Neutrophil (primary cell): ENCODE results near the gene ANKMY2.

Experiments
- H3K27ac ChIP-seq: fragments of 200-600 bp; sonication (generic); 2 replicates; pipeline ENCODE4 v1.5.1; 2016; ENCODE audit warnings: mild to moderate bottlenecking, moderate library complexity
- H3K27me3 ChIP-seq: fragments of 200-600 bp; sonication (generic); 2 replicates; pipeline ENCODE4 v1.6.0; 2016; ENCODE audit warnings: mild to moderate bottlenecking
- H3K36me3 ChIP-seq: fragments of 200-600 bp; sonication (generic); 2 replicates; pipeline ENCODE4 v1.5.1; 2017
- H3K4me1 ChIP-seq, 2 experiments: fragments of 200-600 bp in 1 of 2; sonication (generic) in 1 of 2; 1 replicate in 1 of 2; 2 replicates in 1 of 2; pipeline versions ENCODE4 v1.5.1 to v1.6.1; 2013 to 2016; ENCODE audit warnings: low read depth in 1 of 2, low read length in 1 of 2, mild to moderate bottlenecking in 1 of 2, moderate library complexity in 1 of 2; ENCODE audit not compliant: control insufficient read depth in 1 of 2, insufficient read depth in 1 of 2
- H3K4me3 ChIP-seq, 2 experiments: fragments of 200-600 bp in 1 of 2; sonication (generic) in 1 of 2; 1 replicate in 1 of 2; 2 replicates in 1 of 2; pipeline ENCODE4 v1.5.1; 2013 to 2016; ENCODE audit warnings: low read depth in 1 of 2, low read length in 1 of 2, mild to moderate bottlenecking in 1 of 2, moderate library complexity in 1 of 2
- H3K9me3 ChIP-seq: fragments of 200-600 bp; sonication (generic); 2 replicates; pipeline ENCODE4 v1.5.1; 2016
- TF ChIP-seq, protein P1 (sequence below): fragments of 200-600 bp; sonication (generic); IDR thresholded peaks from 2 replicates; pipeline ENCODE4 v1.5.1; 2016; ENCODE audit warnings: antibody characterized with exemption

Gene ANKMY2

GRCh38 chr7:16655394-16655793, 9.8 kb upstream of the ANKMY2 start:
- Histone ChIP-seq H3K27me3 (no peaks in the 10 kb centered on the region), H3K36me3 (no peaks in the 10 kb centered on the region), H3K4me1 (no peaks in the 10 kb centered on the region), H3K9me3 (no peaks in the 10 kb centered on the region), H3K27ac (no peak overlapping the region), H3K4me3 (no peak overlapping the region)
- TF ChIP-seq, protein P1, sequence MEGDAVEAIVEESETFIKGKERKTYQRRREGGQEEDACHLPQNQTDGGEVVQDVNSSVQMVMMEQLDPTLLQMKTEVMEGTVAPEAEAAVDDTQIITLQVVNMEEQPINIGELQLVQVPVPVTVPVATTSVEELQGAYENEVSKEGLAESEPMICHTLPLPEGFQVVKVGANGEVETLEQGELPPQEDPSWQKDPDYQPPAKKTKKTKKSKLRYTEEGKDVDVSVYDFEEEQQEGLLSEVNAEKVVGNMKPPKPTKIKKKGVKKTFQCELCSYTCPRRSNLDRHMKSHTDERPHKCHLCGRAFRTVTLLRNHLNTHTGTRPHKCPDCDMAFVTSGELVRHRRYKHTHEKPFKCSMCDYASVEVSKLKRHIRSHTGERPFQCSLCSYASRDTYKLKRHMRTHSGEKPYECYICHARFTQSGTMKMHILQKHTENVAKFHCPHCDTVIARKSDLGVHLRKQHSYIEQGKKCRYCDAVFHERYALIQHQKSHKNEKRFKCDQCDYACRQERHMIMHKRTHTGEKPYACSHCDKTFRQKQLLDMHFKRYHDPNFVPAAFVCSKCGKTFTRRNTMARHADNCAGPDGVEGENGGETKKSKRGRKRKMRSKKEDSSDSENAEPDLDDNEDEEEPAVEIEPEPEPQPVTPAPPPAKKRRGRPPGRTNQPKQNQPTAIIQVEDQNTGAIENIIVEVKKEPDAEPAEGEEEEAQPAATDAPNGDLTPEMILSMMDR, result no peak

DNA sequence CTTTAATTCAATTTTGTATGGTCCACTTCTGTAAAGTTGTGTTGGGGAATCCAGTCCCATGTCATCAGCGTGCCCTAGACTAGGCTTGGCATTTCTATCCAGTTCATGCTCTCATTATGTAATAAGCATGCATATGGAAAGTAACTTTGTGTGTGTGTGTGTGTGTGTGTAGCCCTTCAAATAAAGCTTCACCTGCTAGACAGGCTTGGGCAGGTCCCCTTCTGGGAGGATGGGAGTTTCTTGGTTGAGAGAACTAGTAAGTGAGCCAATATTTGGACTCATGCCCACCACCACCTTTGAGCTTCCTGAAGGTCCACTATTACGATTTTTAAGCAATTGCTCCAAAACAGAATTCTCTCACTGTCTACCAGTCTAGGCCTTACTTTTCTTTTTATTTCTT, 7.3 kb upstream of the ANKMY2 start:
- Histone ChIP-seq H3K27me3 (no peaks in the 10 kb centered on the region), H3K27ac (no peak overlapping the region), H3K4me1 (no peaks in the 10 kb centered on the region), H3K36me3 (no peaks in the 10 kb centered on the region), H3K9me3 (no peaks in the 10 kb centered on the region), H3K4me3 (no peak overlapping the region)
- TF ChIP-seq, protein P1, result no peak

GRCh38 chr7:16652240-16652583, 6.7 kb upstream of the ANKMY2 start:
- no peaks in the 10 kb centered on the region for H3K36me3 ChIP-seq
- H3K4me3 ChIP-seq, result no peak overlapping the region
- TF ChIP-seq, protein P1, result no peak
- no peak overlapping the region for H3K27ac ChIP-seq
- no peaks in the 10 kb centered on the region for H3K9me3 ChIP-seq
- peaks cover 4% of the 10 kb centered on the region for H3K27me3 ChIP-seq
- no peaks in the 10 kb centered on the region for H3K4me1 ChIP-seq

DNA sequence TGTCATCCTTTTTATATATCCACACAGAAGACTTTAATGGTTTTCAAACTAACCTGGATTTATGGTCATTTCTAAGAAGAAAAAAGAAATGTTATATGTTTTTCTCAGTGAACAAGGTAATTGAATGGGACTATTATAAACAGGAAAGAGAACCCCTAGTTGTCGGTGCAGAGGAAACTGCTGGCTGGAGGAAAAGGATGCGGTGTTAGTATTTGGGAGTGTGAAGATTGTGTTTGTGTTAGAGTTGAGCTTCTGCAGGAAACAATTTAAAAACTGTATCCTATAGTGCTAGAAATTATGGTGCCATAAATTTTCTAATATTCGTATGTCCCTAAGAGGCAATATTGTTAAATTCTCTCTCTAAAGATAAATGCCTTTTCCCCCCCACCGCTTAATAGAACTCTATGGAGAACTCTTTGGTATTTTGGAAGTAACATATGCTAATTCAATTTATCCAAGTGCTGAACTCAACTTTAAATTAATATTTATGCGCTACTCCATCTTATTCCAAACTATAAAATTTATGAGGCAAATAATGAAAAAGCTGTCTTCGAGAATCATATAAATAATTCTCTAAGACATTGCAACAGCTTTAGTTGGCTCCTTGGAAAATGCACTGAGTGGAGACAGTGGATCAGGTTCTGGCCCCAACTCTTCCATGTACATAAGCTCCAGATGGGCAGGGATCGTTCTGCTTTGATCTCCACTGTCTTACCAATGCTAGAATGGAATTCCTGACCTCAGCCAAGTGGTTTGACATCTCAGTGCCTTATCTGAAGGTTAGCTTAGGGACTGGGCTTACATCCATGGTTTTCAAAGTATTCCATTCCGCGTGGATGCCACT, 6.1 kb upstream of the ANKMY2 start:
- Histone ChIP-seq H3K27me3 (peaks cover 10% of the 10 kb centered on the region), H3K4me1 (peaks cover 5 to 6% of the 10 kb centered on the region in 2 experiments), H3K36me3 (no peaks in the 10 kb centered on the region), H3K9me3 (no peaks in the 10 kb centered on the region), H3K4me3 (no peak overlapping the region), H3K27ac (no peak overlapping the region)
- TF ChIP-seq, protein P1, result no peak

GRCh38 chr7:16650266-16650665, 4.7 kb upstream of the ANKMY2 start:
- Histone ChIP-seq H3K9me3 (no peaks in the 10 kb centered on the region), H3K36me3 (no peaks in the 10 kb centered on the region), H3K4me3 (no peak overlapping the region), H3K4me1 (peaks cover 8 to 11% of the 10 kb centered on the region in 2 experiments), H3K27ac (no peak overlapping the region), H3K27me3 (peaks cover 10% of the 10 kb centered on the region)
- TF ChIP-seq, protein P1, result no peak
